Measurements from ENCODE around the gene GUCA1C. TPM values are rescaled to one million over a fixed set of nuclear protein-coding genes. Genes with fewer than 3 reads are reported as not detected.

GUCA1C gene
- total and polyA plus RNA-seq, 2 of the 13 experiments (the other 11 are each of a cell fraction or from before 2014, with no cell fraction given): not detected

DNA sequence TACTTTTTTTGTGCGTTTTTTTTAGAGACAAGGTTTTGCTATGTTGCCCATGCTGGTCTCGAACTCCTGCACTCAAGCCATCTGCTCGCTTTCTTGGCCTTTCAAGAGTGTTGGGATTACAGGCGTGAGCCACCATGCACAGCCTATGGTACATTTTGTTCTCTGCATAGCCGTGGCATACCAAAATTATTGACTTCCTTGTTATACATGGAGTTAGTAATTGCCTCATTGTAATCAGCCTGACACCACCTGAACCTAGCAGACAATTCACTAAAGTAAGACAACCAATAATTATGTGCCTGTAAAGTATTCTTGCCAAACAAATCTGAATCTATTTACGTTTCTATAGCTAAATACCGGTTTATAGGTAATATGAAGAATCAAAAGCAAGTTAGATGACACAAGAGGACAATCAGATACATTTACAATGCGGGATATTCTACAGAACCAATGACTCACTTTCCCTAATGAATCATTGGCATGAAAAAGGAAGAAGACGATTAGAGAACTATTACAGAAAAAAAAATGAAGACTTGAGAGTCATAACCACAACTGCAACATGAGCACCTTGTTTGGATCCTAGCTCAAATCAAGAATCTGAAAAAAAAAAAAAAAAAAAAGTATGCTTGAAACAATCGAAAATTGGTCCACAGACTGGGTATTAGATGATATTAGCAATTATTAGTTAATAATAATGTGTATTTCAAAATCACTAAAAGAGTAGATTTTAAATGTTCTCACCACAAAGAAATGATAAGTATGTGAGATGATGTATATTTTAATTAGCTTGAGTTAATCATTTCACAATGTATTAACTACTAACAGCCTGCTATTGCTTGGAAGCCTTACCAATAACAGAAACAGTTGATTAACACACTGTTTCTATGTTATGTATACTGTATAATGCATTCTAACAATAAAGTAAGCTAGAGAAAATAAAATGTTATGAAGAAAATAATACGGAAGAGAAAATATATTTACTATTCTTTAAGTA, 7.1 kb downstream of the GUCA1C start:
- no peak overlapping the region for H3K27ac ChIP-seq (ENCODE audit: extremely low read length, insufficient read depth, low read length)
- H3K79me2 ChIP-seq (ENCODE audit: insufficient read depth, low read length): no peaks in the 10 kb centered on the region
- no peaks in the 10 kb centered on the region for H3K36me3 ChIP-seq (replicated peaks in 1 of 2; ENCODE audit: control insufficient read depth in 1 of 2, insufficient read depth in 2 of 2, low read length in 2 of 2)
- POLR2A ChIA-PET: no interaction called here
- CTCF ChIA-PET (ENCODE audit: low intra/inter-chr PET ratio, low total read pairs): no interaction called here
- H3K4me3 ChIP-seq (replicated peaks in 1 of 3; ENCODE audit: insufficient read depth in 1 of 3, low read depth in 2 of 3, low read length in 3 of 3): no peak overlapping the region
- TF ChIP-seq ZNF660 (CRISPR knock-in tag; IDR thresholded peaks at IDR 0.05; ENCODE audit: borderline replicate concordance, low read depth): no peak
- TF ChIP-seq, protein P1, sequence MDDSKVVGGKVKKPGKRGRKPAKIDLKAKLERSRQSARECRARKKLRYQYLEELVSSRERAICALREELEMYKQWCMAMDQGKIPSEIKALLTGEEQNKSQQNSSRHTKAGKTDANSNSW (CRISPR knock-in tag; IDR thresholded peaks at IDR 0.05; ENCODE audit: borderline replicate concordance): no peak
- no peak for TF ChIP-seq ZNF441 (CRISPR knock-in tag; IDR thresholded peaks at IDR 0.05; ENCODE audit: borderline replicate concordance)
- TF ChIP-seq, protein P2, sequence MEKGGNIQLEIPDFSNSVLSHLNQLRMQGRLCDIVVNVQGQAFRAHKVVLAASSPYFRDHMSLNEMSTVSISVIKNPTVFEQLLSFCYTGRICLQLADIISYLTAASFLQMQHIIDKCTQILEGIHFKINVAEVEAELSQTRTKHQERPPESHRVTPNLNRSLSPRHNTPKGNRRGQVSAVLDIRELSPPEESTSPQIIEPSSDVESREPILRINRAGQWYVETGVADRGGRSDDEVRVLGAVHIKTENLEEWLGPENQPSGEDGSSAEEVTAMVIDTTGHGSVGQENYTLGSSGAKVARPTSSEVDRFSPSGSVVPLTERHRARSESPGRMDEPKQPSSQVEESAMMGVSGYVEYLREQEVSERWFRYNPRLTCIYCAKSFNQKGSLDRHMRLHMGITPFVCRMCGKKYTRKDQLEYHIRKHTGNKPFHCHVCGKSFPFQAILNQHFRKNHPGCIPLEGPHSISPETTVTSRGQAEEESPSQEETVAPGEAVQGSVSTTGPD (CRISPR knock-in tag; IDR thresholded peaks at IDR 0.05): no peak
- TF ChIP-seq, protein P3, sequence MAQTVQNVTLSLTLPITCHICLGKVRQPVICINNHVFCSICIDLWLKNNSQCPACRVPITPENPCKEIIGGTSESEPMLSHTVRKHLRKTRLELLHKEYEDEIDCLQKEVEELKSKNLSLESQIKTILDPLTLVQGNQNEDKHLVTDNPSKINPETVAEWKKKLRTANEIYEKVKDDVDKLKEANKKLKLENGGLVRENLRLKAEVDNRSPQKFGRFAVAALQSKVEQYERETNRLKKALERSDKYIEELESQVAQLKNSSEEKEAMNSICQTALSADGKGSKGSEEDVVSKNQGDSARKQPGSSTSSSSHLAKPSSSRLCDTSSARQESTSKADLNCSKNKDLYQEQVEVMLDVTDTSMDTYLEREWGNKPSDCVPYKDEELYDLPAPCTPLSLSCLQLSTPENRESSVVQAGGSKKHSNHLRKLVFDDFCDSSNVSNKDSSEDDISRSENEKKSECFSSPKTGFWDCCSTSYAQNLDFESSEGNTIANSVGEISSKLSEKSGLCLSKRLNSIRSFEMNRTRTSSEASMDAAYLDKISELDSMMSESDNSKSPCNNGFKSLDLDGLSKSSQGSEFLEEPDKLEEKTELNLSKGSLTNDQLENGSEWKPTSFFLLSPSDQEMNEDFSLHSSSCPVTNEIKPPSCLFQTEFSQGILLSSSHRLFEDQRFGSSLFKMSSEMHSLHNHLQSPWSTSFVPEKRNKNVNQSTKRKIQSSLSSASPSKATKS (CRISPR knock-in tag; IDR thresholded peaks at IDR 0.05): no peak
- TF ChIP-seq, protein P4, sequence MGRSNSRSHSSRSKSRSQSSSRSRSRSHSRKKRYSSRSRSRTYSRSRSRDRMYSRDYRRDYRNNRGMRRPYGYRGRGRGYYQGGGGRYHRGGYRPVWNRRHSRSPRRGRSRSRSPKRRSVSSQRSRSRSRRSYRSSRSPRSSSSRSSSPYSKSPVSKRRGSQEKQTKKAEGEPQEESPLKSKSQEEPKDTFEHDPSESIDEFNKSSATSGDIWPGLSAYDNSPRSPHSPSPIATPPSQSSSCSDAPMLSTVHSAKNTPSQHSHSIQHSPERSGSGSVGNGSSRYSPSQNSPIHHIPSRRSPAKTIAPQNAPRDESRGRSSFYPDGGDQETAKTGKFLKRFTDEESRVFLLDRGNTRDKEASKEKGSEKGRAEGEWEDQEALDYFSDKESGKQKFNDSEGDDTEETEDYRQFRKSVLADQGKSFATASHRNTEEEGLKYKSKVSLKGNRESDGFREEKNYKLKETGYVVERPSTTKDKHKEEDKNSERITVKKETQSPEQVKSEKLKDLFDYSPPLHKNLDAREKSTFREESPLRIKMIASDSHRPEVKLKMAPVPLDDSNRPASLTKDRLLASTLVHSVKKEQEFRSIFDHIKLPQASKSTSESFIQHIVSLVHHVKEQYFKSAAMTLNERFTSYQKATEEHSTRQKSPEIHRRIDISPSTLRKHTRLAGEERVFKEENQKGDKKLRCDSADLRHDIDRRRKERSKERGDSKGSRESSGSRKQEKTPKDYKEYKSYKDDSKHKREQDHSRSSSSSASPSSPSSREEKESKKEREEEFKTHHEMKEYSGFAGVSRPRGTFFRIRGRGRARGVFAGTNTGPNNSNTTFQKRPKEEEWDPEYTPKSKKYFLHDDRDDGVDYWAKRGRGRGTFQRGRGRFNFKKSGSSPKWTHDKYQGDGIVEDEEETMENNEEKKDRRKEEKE (IDR thresholded peaks at IDR 0.05): no peak
- no peak for TF ChIP-seq ZBTB38 (CRISPR knock-in tag; IDR thresholded peaks at IDR 0.05)
- TF ChIP-seq FOXC1 (CRISPR knock-in tag; IDR thresholded peaks at IDR 0.05; ENCODE audit: borderline replicate concordance): no peak
- no peak for TF ChIP-seq REXO4 (CRISPR knock-in tag; IDR thresholded peaks at IDR 0.05; ENCODE audit: borderline replicate concordance)
- TF ChIP-seq ZNF24 (IDR thresholded peaks at IDR 0.05): no peak
- no peak for TF ChIP-seq ZNF678 (CRISPR knock-in tag; IDR thresholded peaks at IDR 0.05)
- no peak for TF ChIP-seq MAFG (CRISPR knock-in tag; IDR thresholded peaks at IDR 0.05)
- no peak for TF ChIP-seq ZNF562 (CRISPR knock-in tag; IDR thresholded peaks at IDR 0.05; ENCODE audit: borderline replicate concordance)
- DNase-seq (ENCODE audit: low spot score) (no peak), FAIRE-seq (no peak), ATAC-seq (no peak)
- 13% methylated on average over 11 of the region's 11 CpGs for WGBS (ENCODE audit: low lambda C conversion rate)
- H4K20me1 ChIP-seq (ENCODE audit: insufficient read depth, low read length): no peaks in the 10 kb centered on the region
- H3K9ac ChIP-seq (ENCODE audit: insufficient read depth, low read depth, low read length): no peak overlapping the region
- H3K4me1 ChIP-seq (ENCODE audit: insufficient read depth, low read length): no peaks in the 10 kb centered on the region
- intact Hi-C loops (cut with micrococcal nuclease; ENCODE audit: unreplicated experiment): no loop called here
- in situ Hi-C loops (cut with HindIII; ENCODE audit: extremely low pct_ligation_motif_present, low pct_unique_long_range_greater_than_20kb): no loop called here
- H2AFZ ChIP-seq (ENCODE audit: low read length): no peak overlapping the region
- H3K9me3 ChIP-seq (ENCODE audit: low read length): no peaks in the 10 kb centered on the region
- no peaks in the 10 kb centered on the region for H3K27me3 ChIP-seq (ENCODE audit: control insufficient read depth in 1 of 2, insufficient read depth in 2 of 2, low read length in 2 of 2)
- BruUV-seq (replicated peaks): no TSS peak
- H3K4me2 ChIP-seq (ENCODE audit: low read depth, low read length): no peak overlapping the region
